ENCODE measurements around the gene DUSP2.

- TF ChIP-seq CTCF (conservative IDR thresholded peaks at IDR 0.05 in 1 of 2, IDR thresholded peaks at IDR 0.05 in 1 of 2; ENCODE audit: low read depth in 1 of 2, low read length in 2 of 2): no peak
- no peak for TF ChIP-seq EZH2 (IDR thresholded peaks at IDR 0.05; ENCODE audit: low read length, missing control alignments)
Measured at GRCh38 chr2:96123936-96124335, 21.3 kb downstream of the DUSP2 start.

Measured in fibroblast of lung (primary cell).